Thyroid gland (tissue), 4 donors: ENCODE results near the gene ZNF865. TPM values are rescaled to one million over a fixed set of nuclear protein-coding genes. Genes with fewer than 3 reads are reported as not detected.
"Not testable (repeated sequence)": the region's sequence is repeated elsewhere in the genome, so short reads cannot be mapped to it uniquely, and the experiment has no call there.

Experiments
- DNase-seq, 2 donors: peaks; one replicate each; pipeline ENCODE4 v3.0.0-alpha.2; 2019
- H3K27ac ChIP-seq, 3 donors: fragments of 200-600 bp; sonication (generic); 1 replicate in 2 of 3; 2 replicates in 1 of 3; pipeline ENCODE4 v1.5.1; 2016 to 2019; ENCODE audit warnings: mild to moderate bottlenecking in 1 of 3, moderate library complexity in 1 of 3
- H3K27me3 ChIP-seq: fragments of 200-600 bp; sonication (generic); one replicate; pipeline ENCODE4 v1.5.1; 2019
- H3K36me3 ChIP-seq, 2 donors: fragments of 200-600 bp; sonication (generic); one replicate each; pipeline ENCODE4 v1.5.1; 2016 to 2019
- H3K4me1 ChIP-seq, 2 donors: fragments of 200-600 bp; sonication (generic); one replicate each; pipeline ENCODE4 v1.5.1; 2017 to 2019
- H3K4me3 ChIP-seq, 3 donors: fragments of 200-600 bp; sonication (generic); replicated peaks in 1 of 3; 1 replicate in 2 of 3; 2 replicates in 1 of 3; pipeline ENCODE4 v1.5.1; 2016; ENCODE audit warnings: mild to moderate bottlenecking in 1 of 3
- H3K9me3 ChIP-seq: fragments of 200-600 bp; sonication (generic); one replicate; pipeline ENCODE4 v1.5.1; 2017
- CTCF ChIP-seq, 6 experiments: fragments of 200-600 bp in 3 of 6; fragments of 450-650 bp in 3 of 6; sonication (generic) in 3 of 6; IDR thresholded peaks; one replicate each; pipeline ENCODE4 v1.5.1; 2016 to 2019; ENCODE audit warnings: antibody characterized with exemption in 6 of 6, mild to moderate bottlenecking in 2 of 6, inconsistent platforms in 1 of 6, moderate library complexity in 1 of 6
- POLR2A ChIP-seq, 2 donors: fragments of 450-650 bp; IDR thresholded peaks; one replicate each; pipeline ENCODE4 v1.6.1; 2017; ENCODE audit warnings: antibody characterized with exemption in 2 of 2, mild to moderate bottlenecking in 2 of 2, moderate library complexity in 1 of 2
- WGBS, 2 donors: methylation state at CpG; one replicate each; pipeline ENCODE4 v1.1.5; 2017; 5-methylcytosine and 5-hydroxymethylcytosine counted together
- intact Hi-C: fragments of 100-400 bp; cut with DNase I; formaldehyde crosslinking; loops from one replicate; pipeline ENCODE4 v1.15.1; 2023
- total RNA-seq, 4 donors: library from RNA; depleted of rRNA; stranded (reverse); fragments of >200 nt; gene quantifications; one replicate each; pipeline ENCODE4 v1.2.3, GENCODE V29; 2016

The ZNF865 gene
- total RNA-seq, 4 donors from 2014 or later = 5.5 to 12.6 (median 9.1) TPM

- intact Hi-C loops = no loop called here
- H3K36me3 ChIP-seq = peaks cover 11 to 18% of the 10 kb centered on the region in 2 donors
- TF ChIP-seq CTCF (IDR thresholded peaks at IDR 0.05) = no peak
- TF ChIP-seq POLR2A (IDR thresholded peaks at IDR 0.05) = no peak
- H3K27me3 ChIP-seq = no peaks in the 10 kb centered on the region
- H3K9me3 ChIP-seq = no peaks in the 10 kb centered on the region
- whole genome bisulfite sequencing, 2 donors = 0 to 1% methylated on average over 10 to 13 of the region's 24 CpGs
- peak; percentile 85 to 87 for DNase-seq
- H3K27ac ChIP-seq = peak within 1 kb of the TSS; percentile 87 to 97 (median 96)
- peaks cover 11 to 24% of the 10 kb centered on the region in 2 donors for H3K4me1 ChIP-seq
- peak within 1 kb of the TSS; percentile 19 to 95 (median 65) for H3K4me3 ChIP-seq
Observed at GRCh38 chr19:55580628-55581144, 24.8 kb upstream of the ZNF865 start, which contains the start of gene ZNF579. Gene ZNF579, minus strand, starts transcription at chr19:55580848. Its CDS starts 1,209 bp downstream, at chr19:55579639.

DNA sequence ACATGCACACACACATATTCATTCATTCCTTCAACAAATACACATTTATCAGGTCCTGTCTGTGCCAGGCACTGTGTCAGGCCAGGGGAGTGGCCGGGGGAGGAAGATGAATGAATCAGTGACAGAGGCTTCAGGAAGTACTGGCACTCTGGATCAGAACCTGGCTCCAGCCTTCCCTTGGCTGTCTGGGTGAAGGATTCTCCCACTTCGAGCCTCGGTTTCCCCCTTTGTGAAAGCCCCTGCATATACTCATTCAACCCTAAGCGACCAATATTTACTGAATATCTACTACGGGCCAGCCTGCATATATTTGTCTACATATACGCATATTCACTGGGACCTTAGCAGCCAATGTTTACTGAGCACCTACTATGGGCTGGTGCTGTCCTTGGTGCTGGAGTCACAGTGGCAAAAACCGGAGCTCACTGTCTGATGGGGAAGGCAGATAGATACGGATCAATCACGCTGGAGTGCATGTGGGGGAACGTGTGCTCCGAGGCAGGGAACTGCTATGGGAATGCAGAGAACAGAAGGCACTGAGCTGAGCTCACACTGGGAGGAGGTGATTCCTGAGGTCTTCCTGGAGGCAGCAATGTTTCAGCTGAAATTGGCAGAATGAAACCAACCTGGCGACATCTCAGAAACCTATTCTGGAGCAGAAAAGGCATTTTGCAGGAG lies 24.2 kb upstream of the ZNF865 start:
- H3K4me1 ChIP-seq = peaks cover 11 to 24% of the 10 kb centered on the region in 2 donors
- TF ChIP-seq POLR2A (IDR thresholded peaks at IDR 0.05) (no peak), CTCF (IDR thresholded peaks at IDR 0.05) (no peak)
- WGBS, 2 donors = 32% methylated on average over 11 to 12 of the region's 12 CpGs
- intact Hi-C loops = no loop called here
- no peaks in the 10 kb centered on the region for H3K27me3 ChIP-seq
- peak in 1 of 2 donors; percentile 18 for DNase-seq
- peaks cover 11 to 18% of the 10 kb centered on the region in 2 donors for H3K36me3 ChIP-seq
- H3K4me3 ChIP-seq = peak overlapping the region; percentile 19 to 95 (median 65)
- H3K27ac ChIP-seq = peak overlapping the region; percentile 87 to 97 (median 96)
- no peaks in the 10 kb centered on the region for H3K9me3 ChIP-seq

- WGBS, 2 donors = 8 to 30% methylated on average over 6 of the region's 6 CpGs
- peak; percentile 59 to 62 for DNase-seq
- peak in 1 of 2 donors; percentile 16 for TF ChIP-seq POLR2A (IDR thresholded peaks at IDR 0.05)
- TF ChIP-seq CTCF (IDR thresholded peaks at IDR 0.05) = no peak
- intact Hi-C loops = no loop called here
- H3K27ac ChIP-seq = peak overlapping the region; percentile 95 to 97 (median 96)
- H3K27me3 ChIP-seq = no peaks in the 10 kb centered on the region
- H3K4me1 ChIP-seq = peaks cover 12 to 26% of the 10 kb centered on the region in 2 donors
- H3K9me3 ChIP-seq = no peaks in the 10 kb centered on the region
- H3K4me3 ChIP-seq = no peak overlapping the region
- peaks cover 11 to 18% of the 10 kb centered on the region in 2 donors for H3K36me3 ChIP-seq
Observed at GRCh38 chr19:55581823-55582223, 23.6 kb upstream of the ZNF865 start.

- intact Hi-C loops, DNase-seq, H3K27me3 ChIP-seq, H3K4me3 ChIP-seq, H3K9me3 ChIP-seq: not testable (repeated sequence)
- peaks cover 15 to 31% of the 10 kb centered on the region in 2 donors for H3K4me1 ChIP-seq
- H3K36me3 ChIP-seq = peaks cover 7 to 16% of the 10 kb centered on the region in 2 donors
- WGBS, 2 donors = 76 to 79% methylated on average over 4 of the region's 4 CpGs
- peak overlapping the region; percentile 92 to 96 (median 95) for H3K27ac ChIP-seq
Observed at GRCh38 chr19:55582284-55582683, 23.2 kb upstream of the ZNF865 start.

DNA sequence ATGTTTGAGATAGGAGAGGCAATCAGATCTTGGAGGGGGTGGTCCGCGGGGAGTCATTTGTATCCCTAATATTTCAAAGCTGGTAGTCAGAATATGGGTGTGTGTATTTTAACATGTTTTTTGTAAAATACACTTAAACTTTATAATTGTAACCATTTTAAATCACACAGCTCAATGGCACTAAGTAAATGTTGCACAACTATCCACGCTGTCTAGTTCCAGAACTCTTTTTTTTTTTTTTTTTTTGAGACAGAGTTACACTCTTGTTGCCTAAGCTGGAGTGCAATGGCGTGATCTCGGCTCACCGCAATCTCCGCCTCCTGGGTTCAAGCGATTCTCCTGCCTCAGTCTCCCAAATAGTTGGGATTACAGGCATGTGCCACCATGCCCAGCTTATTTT lies 21.6 kb upstream of the ZNF865 start:
- H3K4me3 ChIP-seq, H3K27ac ChIP-seq, H3K27me3 ChIP-seq, intact Hi-C loops, H3K9me3 ChIP-seq, H3K36me3 ChIP-seq, DNase-seq: not testable (repeated sequence)
- 71 to 76% methylated on average over 8 of the region's 8 CpGs for WGBS, 2 donors
- peaks cover 15 to 37% of the 10 kb centered on the region in 2 donors for H3K4me1 ChIP-seq

DNA sequence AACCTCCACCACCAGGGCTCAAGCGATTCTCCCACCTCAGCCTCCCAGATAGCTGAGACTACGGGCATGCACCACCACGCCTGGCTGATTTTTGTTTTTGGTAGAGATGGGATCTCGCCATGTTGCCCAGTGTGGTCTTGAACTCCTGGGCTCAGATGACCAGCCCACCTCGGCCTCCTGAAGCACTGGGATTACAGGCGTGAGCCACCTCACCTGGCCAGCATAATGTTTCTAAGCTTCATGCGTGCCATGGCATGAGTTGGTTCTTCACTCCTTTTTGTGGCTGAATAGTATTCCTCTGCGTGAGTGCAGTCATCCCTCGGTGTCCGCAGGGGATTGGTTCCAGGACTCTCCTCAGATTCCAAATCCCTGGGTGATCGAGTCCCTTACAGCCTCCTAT lies 20.6 kb upstream of the ZNF865 start:
- H3K27ac ChIP-seq = peak overlapping the region in 2 of 3 donors; percentile 61 to 74
- 72 to 73% methylated on average over 10 to 11 of the region's 11 CpGs for WGBS, 2 donors
- TF ChIP-seq CTCF (IDR thresholded peaks at IDR 0.05) (no peak), POLR2A (IDR thresholded peaks at IDR 0.05) (no peak)

More for the DNA sequence above, 20.6 kb upstream of the ZNF865 start:
- H3K4me3 ChIP-seq = no peak overlapping the region
- no peak for DNase-seq
- H3K27me3 ChIP-seq = no peaks in the 10 kb centered on the region
- peaks cover 15 to 32% of the 10 kb centered on the region in 2 donors for H3K4me1 ChIP-seq
- H3K36me3 ChIP-seq = no peaks in the 10 kb centered on the region
- H3K9me3 ChIP-seq = no peaks in the 10 kb centered on the region
- intact Hi-C loops = no loop called here
